GM12864 (cell line): ENCODE measurements around the gene MYO1A.

ENCODE experiments used
- DNase-seq: peaks from one replicate; pipeline ENCODE4 v3.0.0-alpha.2; 2011; ENCODE audit warnings: low read depth
- H3K4me3 ChIP-seq: 2 replicates; pipeline ENCODE4 v1.5.1; 2011; ENCODE audit warnings: mild to moderate bottlenecking, low read depth, low read length, control low read depth
- CTCF ChIP-seq: IDR thresholded peaks from 2 replicates; pipeline ENCODE4 v1.5.1; 2011; ENCODE audit warnings: low read depth, mild to moderate bottlenecking, moderate library complexity, low read length, control low read depth, inconsistent platforms; ENCODE audit errors: missing control alignments

The MYO1A gene

GRCh38 chr12:57049890-57050289 lies at the start of gene MYO1A:
Gene MYO1A, minus strand, starts transcription at chr12:57050129. Its CDS starts 1,806 bp downstream, at chr12:57048323.
- TF ChIP-seq CTCF = no peak
- no peak within 1 kb of the TSS for H3K4me3 ChIP-seq
- no peak for DNase-seq

GRCh38 chr12:57099047-57099714 lies 49.3 kb upstream of the MYO1A start:
- no peak for TF ChIP-seq CTCF
- DNase-seq = no peak
- no peak overlapping the region for H3K4me3 ChIP-seq

GRCh38 chr12:57098546-57098945 lies 48.6 kb upstream of the MYO1A start:
- H3K4me3 ChIP-seq = no peak overlapping the region
- no peak for TF ChIP-seq CTCF
- no peak for DNase-seq

GRCh38 chr12:57097554-57097835 lies 47.6 kb upstream of the MYO1A start:
- no peak for DNase-seq

GRCh38 chr12:57096748-57097553 lies 47.0 kb upstream of the MYO1A start:
- no peak for DNase-seq
- TF ChIP-seq CTCF = no peak
- no peak overlapping the region for H3K4me3 ChIP-seq

More at GRCh38 chr12:57097554-57097835, 47.6 kb upstream of the MYO1A start:
- TF ChIP-seq CTCF = no peak
- no peak overlapping the region for H3K4me3 ChIP-seq

- no peak overlapping the region for H3K4me3 ChIP-seq
- TF ChIP-seq CTCF = no peak
- no peak for DNase-seq
Observed at GRCh38 chr12:57096099-57096572, 46.2 kb upstream of the MYO1A start.
